ENCODE data around the gene HLTF.

- TF ChIP-seq CTCF (IDR thresholded peaks at IDR 0.05): no peak
- no peak for TF ChIP-seq POLR2A (IDR thresholded peaks at IDR 0.05; ENCODE audit: low read depth)
- TF ChIP-seq EP300 (IDR thresholded peaks at IDR 0.05): no peak
These were observed at the start of gene HLTF for GRCh38 chr3:149086232-149086988.

All from esophagus muscularis mucosa (tissue), 4 donors.